Activated CD4-positive, CD25-positive, alpha-beta regulatory T cell treated with anti-CD3 and anti-CD28 coated beads, Interleukin-2, amount 50 U/mL, for 24 hours (primary cell): ENCODE data around the gene LIPC.

Experiments
- ATAC-seq, 2 donors: fragments of 150-1000 bp; cut with Tn5 transposase; one replicate each; pipeline ENCODE4 v1.10.0; 2021; ENCODE audit warnings: mild to moderate bottlenecking in 1 of 2, moderate library complexity in 1 of 2

The LIPC gene

DNA sequence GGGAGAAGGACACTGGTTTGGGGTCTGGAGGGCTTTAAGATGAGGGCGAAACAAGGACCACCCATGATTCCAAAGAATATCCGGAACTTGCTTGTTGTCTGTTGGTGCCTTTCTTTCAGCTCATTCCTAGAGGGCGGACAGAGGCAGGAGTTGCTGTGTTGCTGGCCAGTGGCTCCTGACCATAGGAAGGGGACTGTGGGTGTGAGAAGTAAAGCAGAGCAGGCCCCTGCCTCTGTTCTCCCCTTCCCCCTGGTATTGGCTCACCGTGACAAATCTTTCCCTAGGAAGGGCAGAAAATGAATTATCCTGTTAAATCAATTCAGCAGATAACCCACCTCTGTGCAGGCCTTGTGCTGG lies 89.1 kb downstream of the LIPC start:
- no peak for ATAC-seq

GRCh38 chr15:58521293-58521991 lies 89.7 kb downstream of the LIPC start:
- no peak for ATAC-seq

DNA sequence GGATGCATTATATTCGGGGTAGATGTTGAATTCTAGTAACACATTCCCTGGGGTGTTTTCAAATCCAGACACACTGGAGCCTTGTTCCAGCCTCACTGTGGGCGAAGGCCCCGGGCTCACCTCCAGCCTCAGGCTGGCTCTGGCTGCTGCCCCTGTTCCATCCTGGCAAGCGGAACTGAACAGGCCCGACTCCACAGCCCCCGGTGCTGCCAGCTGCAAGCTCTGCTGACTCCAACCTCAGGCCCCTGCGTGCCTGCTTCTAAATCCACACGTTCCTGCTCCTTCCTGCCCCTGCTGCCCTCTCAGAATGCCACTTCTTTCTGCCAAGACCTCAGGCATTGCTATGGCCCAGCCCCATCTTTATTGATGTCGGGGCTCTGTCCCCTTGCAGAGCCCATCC lies 90.6 kb downstream of the LIPC start:
- no peak for ATAC-seq

DNA sequence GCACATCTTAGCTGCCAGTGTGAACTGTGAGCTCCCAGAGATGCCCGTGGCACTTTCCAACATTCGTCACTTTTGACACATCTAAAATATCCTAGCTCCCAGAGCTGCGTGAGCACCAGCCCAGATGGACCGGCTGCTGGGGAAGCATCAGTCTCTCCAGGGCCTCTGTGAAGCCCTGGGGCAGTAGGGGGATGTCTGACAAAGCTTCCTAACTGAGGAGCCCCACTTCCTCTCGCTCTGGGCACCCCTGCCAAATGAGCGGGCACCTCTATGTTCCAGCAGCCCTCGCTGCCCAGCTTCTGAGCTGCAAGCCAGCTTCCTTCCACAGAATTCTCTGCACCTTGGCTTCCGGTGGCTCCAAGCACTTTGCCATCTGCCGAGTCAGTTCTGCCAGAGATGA lies 91.1 kb downstream of the LIPC start:
- no peak for ATAC-seq

- ATAC-seq, result no peak
Observed at GRCh38 chr15:58523634-58524033, 91.8 kb downstream of the LIPC start.

DNA sequence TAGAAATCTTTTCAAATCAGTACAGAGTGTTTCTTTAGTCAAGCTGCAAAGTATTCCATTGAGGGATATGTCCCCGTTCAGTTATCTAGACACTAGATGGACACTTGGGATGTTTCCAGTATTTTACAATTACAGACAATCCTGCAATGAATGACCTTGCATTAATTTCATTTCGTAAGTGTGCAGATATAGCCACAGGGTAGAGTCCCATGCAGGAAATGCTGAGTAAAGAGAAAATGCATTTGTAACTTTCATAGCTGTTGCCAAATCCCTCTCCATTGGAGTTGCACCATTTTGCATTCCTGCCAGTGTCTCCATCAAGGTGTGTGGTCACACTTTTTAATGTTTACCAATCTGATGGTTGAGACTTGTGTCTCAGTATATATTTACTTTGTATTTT lies 92.5 kb downstream of the LIPC start:
- ATAC-seq, result no peak

DNA sequence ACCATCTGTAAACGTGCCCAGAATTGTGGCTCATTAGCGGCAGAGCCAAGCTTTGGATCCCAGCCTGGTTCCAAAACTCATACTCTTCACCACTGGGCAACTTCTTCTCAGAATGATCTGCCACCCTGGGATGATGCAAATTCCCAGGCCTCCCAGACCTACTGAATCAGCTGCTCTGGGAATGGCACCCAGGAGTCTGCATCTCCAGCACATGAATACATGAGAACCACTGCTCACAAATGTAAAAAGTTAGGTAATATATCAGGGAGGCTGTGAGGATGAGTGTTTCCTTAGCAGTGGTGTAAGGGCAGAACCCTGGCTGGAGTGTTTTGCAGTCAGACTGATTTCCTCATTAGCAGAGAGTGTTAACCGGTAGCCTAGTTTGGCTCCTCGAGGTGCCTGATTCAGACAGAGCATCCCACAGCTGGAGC lies 94.2 kb downstream of the LIPC start:
- ATAC-seq, result no peak

GRCh38 chr15:58526647-58527192 lies 94.9 kb downstream of the LIPC start:
- ATAC-seq, result no peak

- ATAC-seq, result no peak
Observed at GRCh38 chr15:58527573-58528187, 95.9 kb downstream of the LIPC start.

- no peak for ATAC-seq
Observed at GRCh38 chr15:58528188-58528870, 96.5 kb downstream of the LIPC start.

DNA sequence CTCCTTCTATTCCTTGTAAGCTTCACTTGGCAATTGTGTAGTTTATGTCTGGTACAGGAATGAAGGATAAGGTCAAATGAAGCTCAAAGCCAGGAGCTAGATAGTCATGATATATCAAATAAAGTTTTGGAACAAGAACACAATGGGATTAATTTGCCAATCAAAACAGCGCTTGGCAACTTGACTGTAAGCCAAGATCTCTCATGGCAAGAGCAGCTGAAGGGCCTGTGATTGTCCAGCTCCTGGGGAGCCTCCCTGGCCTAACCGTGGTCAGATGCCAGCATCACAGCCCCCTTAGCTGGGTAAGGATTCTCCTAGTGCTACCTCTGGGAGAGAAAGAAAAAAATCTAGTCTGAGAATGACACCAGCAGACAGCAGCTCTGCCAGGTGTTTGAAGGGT lies 97.2 kb downstream of the LIPC start:
- ATAC-seq, result no peak

- no peak for ATAC-seq
Observed at GRCh38 chr15:58530056-58530590, 98.3 kb downstream of the LIPC start.

- no peak for ATAC-seq
Observed at GRCh38 chr15:58532126-58532525, 100.3 kb downstream of the LIPC start.

- no peak for ATAC-seq
Observed at GRCh38 chr15:58534556-58534955, 102.8 kb downstream of the LIPC start.

DNA sequence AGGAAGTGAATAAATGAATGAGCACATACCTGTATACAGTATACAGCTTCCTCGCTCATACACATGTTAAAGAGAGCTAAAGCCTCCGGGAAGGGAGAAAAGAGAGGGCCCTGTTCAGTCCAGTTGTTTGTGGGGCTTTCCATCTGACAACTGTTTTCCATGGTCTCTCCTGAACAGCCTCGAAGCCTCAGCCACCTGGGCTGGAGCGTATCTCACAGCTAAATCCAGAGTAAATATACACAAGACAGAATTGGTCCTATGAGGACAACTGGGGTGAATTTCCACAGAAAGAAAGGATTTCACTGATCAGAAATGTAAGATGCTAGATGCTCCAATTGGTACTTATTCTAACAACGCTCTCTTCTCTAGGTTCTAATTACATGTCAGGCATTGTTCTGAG lies 103.5 kb downstream of the LIPC start:
- ATAC-seq, result no peak

DNA sequence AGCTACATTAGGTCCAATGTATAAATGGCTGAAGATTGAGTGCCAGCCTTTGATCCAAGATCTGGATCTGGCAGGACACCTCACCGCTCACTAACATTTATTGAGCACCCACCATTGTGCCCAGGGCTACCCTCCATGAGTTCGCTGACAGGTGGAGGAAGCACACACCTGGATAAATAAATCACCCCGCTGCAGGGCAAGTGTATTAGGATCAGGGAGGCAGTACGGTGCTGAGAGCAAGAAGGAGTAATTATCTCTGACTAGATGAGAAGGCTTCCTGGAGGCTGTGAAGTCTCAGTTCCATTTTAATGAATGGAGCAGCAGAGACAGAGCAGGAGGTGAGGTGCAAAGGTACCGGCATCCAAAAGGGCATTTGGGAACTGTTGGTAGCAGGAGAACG lies 104.1 kb downstream of the LIPC start:
- ATAC-seq, result no peak

DNA sequence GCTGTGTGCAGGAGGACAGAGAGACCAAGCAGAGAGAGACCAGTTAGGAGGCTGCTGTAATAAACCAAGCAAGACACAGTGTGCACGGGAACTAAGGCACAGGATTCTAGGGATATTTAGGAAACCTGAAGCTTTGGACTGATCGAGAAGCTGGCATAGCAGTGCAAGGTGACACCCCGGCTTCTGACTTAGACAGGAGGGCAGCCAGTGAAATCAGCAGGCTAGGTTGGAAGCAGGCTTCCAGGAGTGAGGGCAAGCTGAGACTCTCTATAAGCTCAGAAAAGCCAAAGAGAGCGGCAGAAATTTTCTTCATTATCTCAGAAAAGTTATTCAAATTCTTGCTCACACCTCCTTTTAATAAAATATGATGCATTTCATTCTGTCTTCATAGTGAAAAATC lies 104.6 kb downstream of the LIPC start:
- no peak for ATAC-seq

DNA sequence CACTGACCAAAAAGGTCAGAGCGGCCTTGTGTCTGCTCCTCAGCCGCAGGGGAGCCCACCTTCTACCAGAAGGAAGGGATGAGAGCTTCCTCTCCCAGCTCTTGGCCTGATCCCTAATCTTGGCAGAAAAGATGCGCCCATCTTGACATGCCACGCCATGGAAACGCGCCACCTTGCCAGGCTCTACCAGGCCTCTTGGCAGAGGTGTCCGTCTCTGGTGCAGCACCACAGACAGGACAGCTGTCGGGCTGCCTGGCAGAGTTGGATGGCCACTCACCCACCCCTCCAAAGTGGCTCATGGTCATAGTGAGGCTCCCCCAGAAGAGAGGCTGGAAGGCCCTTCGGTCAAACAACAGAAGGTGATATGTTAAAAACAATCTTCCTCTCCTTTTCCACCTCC lies 105.2 kb downstream of the LIPC start:
- ATAC-seq, result no peak

DNA sequence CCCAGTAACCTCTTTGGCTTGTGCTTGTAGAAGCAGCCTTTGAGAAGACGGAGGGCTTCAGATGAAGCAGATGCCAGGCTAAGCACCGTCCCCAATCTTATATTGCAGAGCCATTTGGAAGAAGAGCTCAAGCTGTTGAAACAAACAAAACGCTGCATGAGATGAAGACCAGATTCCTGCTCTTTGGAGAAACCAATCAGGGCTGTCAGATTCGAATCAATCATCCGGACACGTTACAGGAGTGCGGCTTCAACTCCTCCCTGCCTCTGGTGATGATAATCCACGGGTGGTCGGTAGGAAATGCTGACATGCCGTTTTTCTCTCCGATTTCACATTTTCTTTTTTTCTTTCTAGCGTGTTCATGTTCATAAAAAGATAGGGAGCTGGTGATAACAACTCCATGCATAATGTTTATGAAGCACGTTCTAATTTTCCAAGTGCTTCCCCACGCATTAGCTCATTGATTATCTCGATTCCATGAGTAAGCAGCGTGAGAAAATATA lies 106.5 kb downstream of the LIPC start:
- ATAC-seq, result no peak

DNA sequence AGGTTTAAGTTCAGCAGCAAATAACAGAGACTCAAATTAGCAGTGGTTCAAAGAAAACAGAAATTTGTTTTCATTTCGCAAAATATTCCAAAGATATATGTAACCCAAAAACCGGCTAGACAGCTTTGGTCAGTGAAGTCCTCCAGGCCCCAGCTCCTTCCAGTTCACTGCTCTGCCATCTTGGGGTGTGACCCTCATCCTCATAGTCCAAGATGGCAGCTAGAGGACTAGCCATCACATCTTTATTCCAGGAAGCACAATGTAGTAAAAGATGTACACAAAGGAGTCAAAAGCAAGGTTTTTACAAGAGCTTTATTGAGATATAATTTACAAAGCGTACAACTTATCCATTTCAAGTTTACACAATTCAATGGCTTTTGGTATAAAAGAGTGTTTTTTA lies 107.1 kb downstream of the LIPC start:
- no peak for ATAC-seq

- no peak for ATAC-seq
Observed at GRCh38 chr15:58539548-58539947, 107.8 kb downstream of the LIPC start.

DNA sequence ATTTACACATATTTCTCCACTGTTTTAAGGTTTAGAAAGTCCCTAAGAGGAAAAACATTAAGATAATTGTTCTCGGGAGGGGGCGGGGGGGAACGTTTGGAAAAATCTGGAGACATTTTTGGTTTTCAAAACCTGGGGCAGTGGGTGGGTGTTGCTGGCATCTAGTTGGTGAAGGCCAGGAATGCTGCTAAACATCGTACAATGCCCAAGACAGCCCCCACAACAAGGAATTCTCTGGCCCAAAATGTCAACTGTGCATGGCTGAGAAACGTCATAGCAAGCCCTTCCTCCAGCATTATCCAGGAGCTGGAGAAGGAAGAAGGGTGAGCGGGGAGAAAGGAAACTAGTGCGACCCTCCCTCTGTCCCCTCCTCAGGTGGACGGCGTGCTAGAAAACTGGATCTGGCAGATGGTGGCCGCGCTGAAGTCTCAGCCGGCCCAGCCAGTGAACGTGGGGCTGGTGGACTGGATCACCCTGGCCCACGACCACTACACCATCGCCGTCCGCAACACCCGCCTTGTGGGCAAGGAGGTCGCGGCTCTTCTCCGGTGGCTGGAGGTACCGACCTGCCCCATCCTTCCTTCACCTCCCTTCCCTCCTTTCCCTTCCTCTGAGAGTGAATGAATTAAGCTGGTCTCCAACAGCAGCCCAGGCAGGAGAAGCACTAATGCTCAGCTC lies 109.8 kb downstream of the LIPC start:
- no peak for ATAC-seq
